B cell (primary cell): ENCODE results near the gene NPSR1.

ENCODE experiments used
- EZH2 ChIP-seq: IDR thresholded peaks from 2 replicates; pipeline ENCODE4 v1.6.1; 2012; ENCODE audit warnings: borderline replicate concordance, low read depth, mild to moderate bottlenecking, moderate library complexity, low read length; ENCODE audit not compliant: insufficient read depth, poor library complexity, severe bottlenecking
- TF ChIP-seq, protein P1 (sequence below): fragments of 200-600 bp; IDR thresholded peaks from one replicate; pipeline ENCODE4 v1.8.0; 2022; ENCODE audit warnings: antibody characterized with exemption, mild to moderate bottlenecking

DNA sequence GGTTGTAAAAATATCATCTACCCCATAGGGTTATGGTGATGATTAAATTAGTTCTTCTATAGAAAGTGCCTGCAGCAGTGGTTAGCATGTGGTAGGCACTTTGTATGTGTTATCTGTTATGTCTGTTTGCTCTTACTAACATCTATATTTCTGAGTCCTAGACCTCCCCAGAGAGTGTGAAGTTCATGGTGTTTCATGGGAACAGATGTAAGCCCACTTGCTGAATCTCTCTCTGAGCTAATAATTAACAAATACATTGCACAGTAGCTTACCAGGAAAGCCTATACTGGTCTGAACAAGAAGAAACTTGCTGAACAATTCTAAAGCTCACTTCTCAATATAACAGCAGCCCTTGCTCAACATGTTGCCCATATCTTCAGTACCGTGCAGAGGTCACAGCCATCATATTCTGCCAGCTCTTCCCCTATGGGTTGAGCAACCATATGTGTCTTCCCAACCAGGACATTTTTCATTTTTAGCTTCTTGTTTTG, 100.1 kb downstream of the NPSR1 start:
- TF ChIP-seq, protein P1, sequence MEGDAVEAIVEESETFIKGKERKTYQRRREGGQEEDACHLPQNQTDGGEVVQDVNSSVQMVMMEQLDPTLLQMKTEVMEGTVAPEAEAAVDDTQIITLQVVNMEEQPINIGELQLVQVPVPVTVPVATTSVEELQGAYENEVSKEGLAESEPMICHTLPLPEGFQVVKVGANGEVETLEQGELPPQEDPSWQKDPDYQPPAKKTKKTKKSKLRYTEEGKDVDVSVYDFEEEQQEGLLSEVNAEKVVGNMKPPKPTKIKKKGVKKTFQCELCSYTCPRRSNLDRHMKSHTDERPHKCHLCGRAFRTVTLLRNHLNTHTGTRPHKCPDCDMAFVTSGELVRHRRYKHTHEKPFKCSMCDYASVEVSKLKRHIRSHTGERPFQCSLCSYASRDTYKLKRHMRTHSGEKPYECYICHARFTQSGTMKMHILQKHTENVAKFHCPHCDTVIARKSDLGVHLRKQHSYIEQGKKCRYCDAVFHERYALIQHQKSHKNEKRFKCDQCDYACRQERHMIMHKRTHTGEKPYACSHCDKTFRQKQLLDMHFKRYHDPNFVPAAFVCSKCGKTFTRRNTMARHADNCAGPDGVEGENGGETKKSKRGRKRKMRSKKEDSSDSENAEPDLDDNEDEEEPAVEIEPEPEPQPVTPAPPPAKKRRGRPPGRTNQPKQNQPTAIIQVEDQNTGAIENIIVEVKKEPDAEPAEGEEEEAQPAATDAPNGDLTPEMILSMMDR: no peak
- TF ChIP-seq EZH2: no peak
